HG03378 (cell line): Measurements from ENCODE around the gene CISD2.
"Not testable (repeated sequence)": the region's sequence is repeated elsewhere in the genome, so short reads cannot be mapped to it uniquely, and the experiment has no call there.

Experiments used
- ATAC-seq: cut with Tn5 transposase; IDR thresholded peaks from one replicate; pipeline ENCODE4 v1.9.1; 2021; ENCODE audit warnings: mild to moderate bottlenecking, moderate library complexity; ENCODE audit not compliant: unreplicated experiment

The CISD2 gene

DNA sequence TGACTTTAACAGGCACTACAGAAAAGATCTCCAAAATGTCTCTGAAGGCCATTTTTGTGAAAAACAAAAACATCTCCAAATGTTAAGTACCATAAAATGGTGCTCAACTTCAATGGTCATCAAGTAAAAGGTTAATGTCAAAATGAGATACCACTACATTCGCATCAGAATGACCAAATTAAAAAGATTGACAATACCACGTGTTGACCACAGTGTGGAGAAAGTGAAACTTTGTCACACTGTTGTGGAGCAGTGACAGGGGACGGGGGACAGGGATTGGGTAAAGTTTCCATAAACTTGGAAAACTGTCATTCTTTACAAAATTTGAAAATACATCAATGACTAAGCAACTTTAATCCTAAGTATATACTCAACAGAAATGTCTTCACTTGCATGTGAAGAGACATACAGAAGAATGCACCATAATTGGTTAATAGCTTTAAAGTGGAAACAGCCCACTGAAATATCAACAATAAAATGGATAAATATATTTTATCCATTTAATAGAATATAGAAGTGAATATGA, 19.1 kb upstream of the CISD2 start:
- ATAC-seq, result no peak

DNA sequence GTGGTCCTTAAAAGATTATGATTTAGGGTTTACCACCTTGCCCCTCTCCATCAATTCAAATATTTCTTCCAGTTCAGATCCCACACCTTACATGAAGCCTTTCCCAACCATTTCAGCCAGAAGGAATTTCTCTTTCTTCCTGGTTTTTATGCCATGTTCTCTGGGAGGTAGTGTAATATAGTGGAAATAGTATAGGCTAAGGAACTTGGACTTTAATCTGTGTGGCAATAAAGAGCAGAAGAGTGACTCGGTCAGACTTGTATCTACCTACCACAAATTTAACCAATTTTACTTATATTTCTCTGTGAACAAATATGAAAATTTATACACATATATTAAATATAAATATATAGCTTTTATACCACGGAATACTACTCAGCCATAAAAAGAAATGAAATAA, 18.4 kb upstream of the CISD2 start:
- ATAC-seq, result no peak

DNA sequence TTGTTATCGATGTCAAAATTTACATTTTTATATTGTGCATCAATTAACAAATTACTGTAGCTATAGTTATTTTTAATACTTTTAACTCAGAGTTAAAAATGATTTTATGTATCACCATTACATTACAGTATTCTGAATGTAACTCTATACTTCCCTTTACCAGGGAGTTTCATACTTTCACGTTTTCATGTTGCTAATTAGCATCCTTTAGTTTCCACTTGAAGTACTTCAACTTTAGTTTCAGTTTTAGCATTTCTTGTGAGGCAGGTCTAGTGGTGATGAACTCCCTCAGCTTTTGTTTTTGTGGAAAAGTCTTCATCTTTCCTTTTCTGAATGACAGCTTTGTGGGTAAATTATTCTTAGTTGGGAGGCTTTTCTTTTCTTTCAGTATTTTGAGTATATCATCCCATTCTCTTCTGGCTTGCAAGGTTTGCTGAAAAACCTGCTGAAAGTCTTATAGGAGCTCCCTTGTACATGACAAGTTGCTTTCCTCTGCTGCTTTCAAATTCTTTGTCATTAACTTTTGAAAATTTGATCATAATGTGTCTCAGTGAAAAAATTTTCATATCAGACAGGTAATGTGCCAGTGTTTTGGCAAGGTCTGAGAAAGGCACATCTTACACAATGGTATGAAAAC, 9.8 kb upstream of the CISD2 start:
- no peak for ATAC-seq

DNA sequence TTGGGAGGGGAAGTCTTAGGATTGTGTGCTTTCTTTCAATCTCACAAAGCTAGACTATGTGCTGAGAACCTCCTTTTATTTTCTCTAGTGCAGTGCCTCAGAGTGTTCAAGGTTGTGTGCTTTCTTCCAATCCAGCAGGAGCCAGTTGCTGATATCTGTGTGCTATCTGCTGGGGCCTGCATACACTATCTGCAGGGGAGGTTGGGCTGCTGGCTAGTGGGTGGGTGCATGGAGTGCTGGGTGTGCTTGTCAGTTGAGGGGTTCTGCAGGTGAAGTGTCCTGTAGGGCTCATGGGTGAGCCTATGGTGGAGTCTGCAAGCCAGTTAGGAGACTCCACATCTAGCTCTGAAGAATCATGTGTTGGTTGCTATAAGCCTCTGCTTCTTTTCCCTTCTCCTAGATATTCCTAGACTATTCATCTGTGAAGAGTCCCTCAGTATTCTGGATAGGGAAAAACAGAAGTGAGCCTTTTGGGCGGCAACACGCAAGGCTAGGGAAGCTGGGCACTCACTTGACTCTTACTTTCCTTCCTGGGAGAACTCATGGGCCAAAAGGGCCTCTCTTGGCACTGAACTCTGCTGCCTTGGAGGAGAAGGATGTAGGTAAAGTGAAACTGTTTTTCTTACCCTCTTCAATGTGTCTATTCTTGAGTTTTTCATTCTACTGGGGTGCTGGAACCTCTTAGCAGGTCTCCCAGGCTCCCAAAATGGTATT, 8.0 kb upstream of the CISD2 start:
- no peak for ATAC-seq

DNA sequence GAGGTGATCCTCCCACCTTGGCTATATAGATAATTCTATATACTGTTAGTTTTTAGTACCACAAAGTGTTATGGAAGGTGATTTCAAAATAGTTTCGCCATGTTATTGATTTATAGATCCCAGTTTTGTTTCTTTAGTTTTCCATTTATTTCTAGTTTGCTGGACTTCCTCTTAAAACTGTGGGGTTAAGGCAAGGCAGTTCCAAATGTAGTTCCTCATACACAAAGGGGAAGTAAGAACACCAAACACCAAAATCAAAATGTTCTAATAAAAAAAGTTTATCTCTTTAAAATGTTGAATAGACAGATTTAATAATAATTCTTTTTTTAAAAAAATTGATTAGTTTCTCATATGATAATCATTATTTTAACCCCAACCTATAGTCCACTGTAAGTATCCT, 6.8 kb upstream of the CISD2 start:
- no peak for ATAC-seq

DNA sequence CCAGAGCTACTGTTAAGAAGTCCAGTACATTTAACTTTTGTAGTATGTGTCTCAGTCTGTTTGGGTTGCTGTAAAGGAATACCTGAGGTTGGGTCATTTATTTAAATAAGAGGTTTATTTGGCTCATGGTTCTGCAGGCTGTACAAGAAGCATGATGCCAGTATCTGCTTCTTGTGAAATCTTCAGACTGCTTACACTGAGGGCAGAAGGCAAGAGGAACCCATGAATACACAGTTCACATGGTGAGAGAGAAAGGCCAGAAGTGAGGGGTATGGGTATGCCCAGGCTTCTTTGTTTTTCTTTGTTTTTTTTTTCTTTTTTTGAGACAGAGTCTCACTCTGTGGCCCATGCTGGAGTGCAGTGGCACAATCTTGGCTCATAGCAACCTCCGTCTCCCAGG, 6.0 kb upstream of the CISD2 start:
- no peak for ATAC-seq

DNA sequence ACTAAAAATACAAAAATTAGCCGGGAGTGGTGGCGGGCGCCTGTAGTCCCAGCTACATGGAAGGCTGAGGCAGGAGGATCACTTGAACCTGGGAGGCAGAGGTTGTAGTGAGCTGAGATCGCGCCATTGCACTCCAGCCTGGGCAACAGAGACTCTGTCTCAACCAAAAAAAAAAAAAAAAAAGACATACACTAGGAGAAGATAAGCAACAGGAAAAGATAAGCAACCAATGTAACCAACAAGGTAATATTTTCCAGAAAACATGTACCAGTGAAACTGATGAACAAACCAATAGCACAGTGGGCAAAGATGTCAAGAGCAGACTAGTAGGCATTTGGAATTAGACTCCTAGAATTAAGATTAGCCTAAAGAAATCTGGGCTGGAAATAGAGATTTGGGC, 3.5 kb upstream of the CISD2 start:
- not testable (repeated sequence) for ATAC-seq

DNA sequence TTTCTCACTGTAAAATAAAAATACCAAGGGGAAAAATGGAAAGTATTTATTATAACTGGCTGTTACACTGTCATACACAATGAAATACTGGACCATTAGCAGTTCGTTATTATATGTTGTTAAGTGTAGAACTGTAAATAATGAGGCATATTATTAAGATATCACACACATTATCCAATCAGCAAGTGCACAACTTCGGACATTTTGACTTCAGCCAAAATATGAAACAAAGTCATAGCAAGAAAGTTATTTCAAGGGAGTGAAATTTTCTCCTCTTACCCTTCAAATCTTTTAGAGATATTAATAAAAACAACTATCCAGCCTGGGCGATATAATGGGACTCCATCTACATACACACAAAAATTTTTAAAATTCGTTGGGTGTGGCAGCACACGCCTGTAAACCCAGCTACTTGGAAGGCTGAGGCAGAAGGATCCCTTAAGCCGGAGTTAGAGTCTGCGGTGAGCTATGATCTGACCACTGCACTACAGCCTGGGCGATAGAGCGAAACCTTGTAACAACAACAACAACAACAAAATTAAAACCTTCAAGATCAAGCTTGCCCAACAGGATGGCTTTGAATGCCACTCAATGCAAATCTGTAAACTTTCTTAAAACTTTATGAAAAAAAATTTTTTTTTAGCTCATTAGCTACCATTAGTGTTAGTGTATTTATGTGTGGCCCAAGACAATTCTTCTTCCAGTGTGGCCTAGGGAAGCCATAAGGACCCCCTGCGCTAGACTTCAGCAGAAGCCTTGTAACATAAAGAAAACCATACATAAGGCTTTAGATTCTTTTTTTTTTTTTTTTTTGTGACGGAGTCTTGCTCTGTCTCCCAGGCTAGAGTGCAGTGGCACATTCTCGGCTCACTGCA, 1.3 kb upstream of the CISD2 start:
- no peak for ATAC-seq

DNA sequence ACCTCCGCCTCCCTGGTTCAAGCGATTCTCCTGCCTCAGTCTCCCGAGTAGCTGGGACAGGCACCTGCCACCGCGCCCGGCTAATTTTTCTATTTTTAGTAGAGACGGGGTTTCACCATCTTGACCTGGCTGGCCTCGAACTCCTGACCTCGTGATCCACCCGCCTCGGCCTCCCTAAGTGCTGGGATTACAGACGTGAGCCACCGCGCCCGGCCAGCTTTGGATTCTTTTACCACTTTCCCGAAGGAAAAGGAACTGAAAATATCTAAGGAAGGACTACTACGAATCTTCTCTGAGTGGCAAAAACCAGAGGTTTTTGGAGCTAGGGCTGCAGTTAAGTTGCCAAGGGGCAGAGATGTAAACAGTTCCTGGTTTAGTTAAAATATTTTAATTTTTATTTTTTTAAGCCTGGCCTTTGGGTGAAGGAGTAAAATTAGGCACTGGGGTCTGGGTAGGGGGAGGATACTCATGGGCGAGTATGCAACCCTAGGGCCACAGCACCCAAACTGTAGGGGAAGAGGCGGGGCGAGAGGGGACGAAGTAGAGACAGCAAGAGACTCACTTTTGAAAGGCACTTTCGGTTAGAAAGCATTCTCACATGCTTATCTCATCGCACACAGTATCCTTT, 525 bp upstream of the CISD2 start:
- no peak for ATAC-seq

DNA sequence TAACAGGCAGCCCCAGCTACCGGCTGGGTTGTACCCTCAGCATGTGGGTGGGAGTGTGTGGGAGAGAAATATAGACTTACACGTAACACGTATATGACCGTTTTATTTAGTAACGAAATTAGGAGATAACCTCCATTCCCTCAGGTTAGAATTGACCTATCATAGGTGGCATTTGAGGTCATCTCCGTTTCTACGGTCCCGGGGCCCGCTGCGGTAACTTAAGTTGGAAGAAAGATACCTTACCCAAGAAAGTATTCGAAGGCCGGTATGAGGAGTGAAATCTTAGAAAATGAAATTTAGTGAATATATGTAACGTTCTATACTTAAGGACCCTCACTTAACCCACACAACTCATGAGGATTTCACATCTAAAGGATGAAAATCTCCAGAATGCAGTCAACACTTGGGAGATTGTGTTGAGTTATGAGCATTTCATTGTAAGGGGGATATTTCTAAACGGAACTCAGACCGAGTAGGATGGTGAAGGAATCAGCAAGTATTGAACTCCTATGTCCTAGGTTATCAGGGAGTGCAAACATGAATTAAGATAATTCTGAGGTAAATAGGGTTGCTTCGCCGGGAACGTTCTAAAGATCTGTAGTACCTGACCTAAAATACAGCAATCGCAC, 891 bp downstream of the CISD2 start:
- ATAC-seq, result peak; percentile 35

DNA sequence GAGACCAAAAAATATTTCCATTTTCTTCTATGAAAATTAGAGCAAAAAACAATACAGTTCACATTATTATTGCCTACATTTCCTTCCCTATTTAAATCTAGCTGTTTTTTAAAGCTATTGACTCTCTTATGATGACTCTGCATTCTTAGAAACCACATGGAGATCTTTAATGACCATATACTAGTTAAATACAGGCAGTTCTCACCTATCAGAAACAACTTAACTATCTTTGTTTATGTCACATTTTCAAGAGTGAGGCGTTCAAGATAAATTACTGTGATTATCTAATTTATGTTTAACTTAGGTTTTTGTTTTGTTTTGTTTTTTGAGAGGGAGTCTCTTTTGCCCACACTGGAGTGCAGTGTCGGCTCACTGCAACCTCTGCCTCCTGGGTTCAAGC, 3.0 kb downstream of the CISD2 start:
- ATAC-seq, result no peak

DNA sequence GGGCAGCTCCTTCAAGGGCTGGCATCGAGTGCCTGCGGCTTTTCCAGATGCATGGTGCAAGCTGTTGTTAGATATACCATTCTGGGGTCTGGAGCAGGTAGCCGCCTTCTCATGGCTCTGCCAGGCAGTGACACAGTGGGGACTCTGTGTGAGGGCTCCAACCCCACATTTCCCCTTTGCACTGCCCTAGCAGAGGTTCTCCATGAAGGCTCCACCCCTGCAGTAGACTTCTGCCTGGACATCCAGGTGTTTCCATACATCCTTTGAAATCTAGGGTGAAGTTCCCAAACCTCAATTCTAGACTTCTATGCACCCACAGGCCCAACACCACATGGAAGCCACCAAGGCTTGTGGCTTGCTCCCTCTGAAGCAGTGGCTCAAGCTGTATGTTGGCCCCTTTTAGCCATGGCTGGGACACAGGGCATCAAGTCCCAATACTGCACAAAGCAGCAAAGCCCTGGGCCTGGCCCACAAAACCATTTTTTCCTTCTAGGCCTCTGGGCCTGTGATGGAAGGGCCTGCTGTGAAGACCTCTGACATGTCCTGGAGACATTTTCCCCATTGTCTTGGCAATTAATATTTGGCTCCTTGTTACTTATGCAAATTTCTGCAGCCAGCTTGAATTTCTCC, 8.8 kb downstream of the CISD2 start:
- ATAC-seq, result not testable (repeated sequence)

DNA sequence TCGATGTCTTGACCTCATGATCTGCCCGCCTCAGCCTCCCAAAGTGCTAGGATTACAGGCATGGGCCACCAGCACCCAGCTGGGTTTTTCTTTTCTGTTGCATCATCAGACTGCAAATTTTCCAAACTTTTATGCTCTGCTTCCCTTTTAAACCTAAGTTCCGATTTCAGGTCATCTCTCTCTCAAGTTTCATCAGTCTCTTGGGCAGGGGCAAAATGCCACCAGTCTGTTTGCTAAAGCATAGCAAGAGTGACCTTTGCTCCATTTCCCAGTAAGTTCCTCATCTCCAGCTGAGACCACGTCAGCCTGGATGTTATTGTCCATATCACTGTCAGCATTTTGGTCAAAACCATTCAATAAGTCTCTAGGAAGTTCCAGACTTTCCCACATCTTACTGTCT, 9.6 kb downstream of the CISD2 start:
- ATAC-seq, result not testable (repeated sequence)

DNA sequence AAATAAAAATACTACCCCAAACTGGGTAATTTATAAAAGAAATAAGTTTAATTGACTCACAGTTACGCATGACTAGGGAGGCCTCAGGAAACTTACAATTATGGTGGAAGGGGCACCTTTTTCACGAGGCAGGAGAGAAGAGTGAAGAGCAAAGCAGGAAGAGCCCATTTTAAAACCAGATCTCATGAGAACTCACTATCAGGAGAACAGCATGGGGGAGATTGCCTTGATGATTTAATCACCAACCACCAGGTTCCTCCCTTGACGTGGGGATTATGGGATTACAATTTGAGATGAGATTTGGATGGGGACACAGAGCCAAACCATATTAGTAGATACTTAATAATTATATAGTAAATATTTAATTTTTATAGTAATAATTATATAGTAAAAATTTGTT, 10.1 kb downstream of the CISD2 start:
- no peak for ATAC-seq

DNA sequence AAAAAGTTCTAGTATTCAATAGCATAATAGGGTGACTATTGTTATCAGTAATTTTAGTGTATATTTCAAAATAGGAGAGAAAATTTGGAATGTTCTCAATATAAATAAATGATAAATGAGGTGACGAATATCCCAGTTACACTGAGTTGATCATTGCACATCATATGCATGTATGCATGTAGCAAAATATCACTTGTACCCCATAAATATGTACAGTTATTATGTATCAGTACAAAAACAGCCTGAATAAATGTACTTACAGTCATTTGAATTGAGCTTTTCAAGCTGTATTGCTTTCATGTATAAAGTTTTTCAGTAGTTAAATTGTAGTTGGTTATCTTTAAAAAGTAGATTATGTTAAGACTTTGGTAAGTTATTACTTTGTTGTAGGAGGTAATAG, 12.6 kb downstream of the CISD2 start:
- no peak for ATAC-seq

DNA sequence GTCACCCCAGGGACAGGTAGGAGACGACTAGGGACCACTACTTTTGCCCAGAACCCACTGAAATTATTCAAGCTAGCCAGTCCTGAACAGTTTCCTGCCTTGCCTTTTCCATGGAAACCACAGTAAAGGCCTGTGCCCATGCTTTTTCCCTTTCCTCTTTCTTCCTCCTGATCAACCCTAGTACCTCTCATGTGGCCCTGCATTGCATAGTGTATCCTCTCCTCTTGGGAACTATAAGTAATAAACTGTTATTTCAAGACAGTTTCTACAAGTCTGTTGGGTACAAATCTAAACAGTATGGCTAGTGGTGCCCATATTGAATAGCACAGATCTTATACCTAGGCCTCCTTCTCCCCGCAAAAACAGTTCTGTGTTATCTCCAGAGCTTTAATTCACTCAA, 14.5 kb downstream of the CISD2 start:
- ATAC-seq, result no peak

DNA sequence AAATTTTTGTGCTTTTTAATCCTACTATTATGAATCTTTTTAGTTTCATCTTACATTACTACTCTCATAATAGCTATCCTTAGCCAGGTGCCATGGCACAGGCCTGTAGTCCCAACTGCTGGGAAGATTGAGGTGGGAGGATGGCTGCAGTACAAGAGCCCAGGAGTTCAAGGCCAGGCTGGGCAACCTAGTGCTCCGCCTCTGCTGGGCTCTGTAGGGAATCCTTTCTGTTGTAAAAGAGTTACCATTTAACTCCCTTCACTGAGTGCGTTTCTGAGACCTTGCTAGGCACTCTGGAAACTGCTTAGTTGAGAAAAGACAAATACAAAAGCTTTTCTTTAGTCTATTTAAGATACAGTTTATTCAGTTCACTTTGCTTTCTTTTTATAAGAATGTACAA, 19.8 kb downstream of the CISD2 start:
- ATAC-seq, result not testable (repeated sequence)

DNA sequence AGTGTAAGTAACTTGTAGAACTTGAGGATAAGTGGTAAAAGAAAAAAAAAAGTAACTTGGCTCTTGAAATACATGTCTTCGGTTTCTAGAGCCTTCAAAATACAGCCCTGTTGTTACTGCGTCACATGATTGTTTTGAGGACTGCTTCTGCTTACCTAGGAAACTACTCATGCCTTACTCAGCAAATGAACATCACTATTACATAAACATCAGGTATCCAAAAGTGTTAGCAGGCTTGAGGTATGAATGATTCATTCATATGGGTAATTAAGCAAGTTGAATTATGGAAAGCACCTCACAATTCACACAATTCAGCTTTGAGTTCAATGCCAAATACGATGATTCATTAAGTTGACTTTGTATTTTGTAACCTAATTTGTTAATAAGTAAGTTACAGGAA, 21.1 kb downstream of the CISD2 start:
- not testable (repeated sequence) for ATAC-seq

DNA sequence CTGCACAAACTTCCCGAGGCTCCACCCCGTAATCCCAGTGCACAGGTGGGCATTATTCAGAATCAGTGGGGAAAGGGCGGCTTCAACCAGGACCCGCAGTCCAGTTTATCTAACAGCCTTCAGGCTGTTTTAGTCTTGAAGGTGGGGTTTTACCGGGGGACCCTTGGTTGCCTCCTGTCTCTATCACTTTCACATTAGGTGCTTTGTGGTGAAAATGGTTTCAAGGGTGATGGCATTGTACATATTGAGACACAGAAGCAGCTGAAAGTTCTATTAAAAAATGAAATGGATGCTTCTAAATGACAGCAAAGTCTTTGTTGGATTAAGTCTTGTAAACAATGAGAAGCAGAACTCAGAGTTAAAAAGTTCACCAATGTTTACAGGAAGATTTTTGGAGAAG, 27.8 kb downstream of the CISD2 start:
- not testable (repeated sequence) for ATAC-seq

DNA sequence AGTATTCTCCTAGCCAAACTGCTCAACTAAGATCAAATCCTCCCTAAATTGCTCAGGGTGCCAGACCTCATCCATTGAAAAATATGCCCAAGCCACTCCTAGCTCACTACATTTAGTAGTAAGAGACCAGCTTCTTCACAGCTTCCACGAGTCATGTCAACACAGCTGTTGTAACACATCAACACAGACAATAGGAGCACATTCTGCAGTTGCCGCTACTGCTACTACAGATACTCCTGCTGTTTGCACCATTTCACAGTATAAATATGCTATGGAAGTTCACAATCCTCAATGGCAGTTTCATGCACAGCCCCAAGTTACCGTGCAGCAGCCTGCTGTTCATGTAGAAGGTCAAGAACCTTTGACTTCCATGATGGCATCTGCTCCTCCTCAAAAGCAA, 28.8 kb downstream of the CISD2 start:
- not testable (repeated sequence) for ATAC-seq
